DND-41 (cell line): Measurements from ENCODE around the gene SLC12A7.

ENCODE experiments used
- CTCF ChIP-seq: IDR thresholded peaks from 2 replicates; pipeline ENCODE4 v1.5.1; 2012; ENCODE audit warnings: borderline replicate concordance, low read length, moderate library complexity, mild to moderate bottlenecking; ENCODE audit not compliant: poor library complexity, severe bottlenecking; ENCODE audit errors: extremely low read depth
- EZH2 ChIP-seq: IDR thresholded peaks from 3 replicates; pipeline ENCODE4 v1.6.1; 2012; ENCODE audit warnings: borderline replicate concordance, low read depth, mild to moderate bottlenecking, moderate library complexity, low read length, inconsistent platforms; ENCODE audit not compliant: severe bottlenecking

GRCh38 chr5:1079486-1079885, 32.4 kb downstream of the SLC12A7 start:
- TF ChIP-seq CTCF (no peak), EZH2 (no peak)
